GM23248 (cell line): ENCODE measurements around the gene NT5M. TPM values are rescaled to one million over a fixed set of nuclear protein-coding genes. Genes with fewer than 3 reads are reported as not detected.

ENCODE experiments used
- DNase-seq: peaks from one replicate; pipeline ENCODE4 v3.0.0-alpha.2; 2015
- H2AFZ ChIP-seq: fragments of 200-600 bp; sonication (generic); 2 replicates; pipeline ENCODE4 v1.6.1; 2016; ENCODE audit warnings: antibody characterized with exemption
- H3F3A ChIP-seq: fragments of 200-600 bp; sonication (generic); 2 replicates; pipeline ENCODE4 v1.6.1; 2016; ENCODE audit warnings: mild to moderate bottlenecking, antibody characterized with exemption, mixed run types; ENCODE audit not compliant: insufficient read depth
- H3K27ac ChIP-seq: fragments of 200-600 bp; sonication (generic); 2 replicates; pipeline ENCODE4 v1.5.1; 2016; ENCODE audit warnings: mild to moderate bottlenecking
- H3K27me3 ChIP-seq: fragments of 200-600 bp; sonication (generic); replicated peaks from 2 replicates; pipeline ENCODE4 v1.6.1; 2016; ENCODE audit warnings: mild to moderate bottlenecking; ENCODE audit not compliant: insufficient read depth
- H3K36me3 ChIP-seq: fragments of 200-600 bp; sonication (generic); 2 replicates; pipeline ENCODE4 v1.6.1; 2016; ENCODE audit warnings: low read depth, mild to moderate bottlenecking
- H3K4me1 ChIP-seq: fragments of 200-600 bp; sonication (generic); 2 replicates; pipeline ENCODE4 v1.6.1; 2016; ENCODE audit warnings: mild to moderate bottlenecking; ENCODE audit not compliant: insufficient read depth
- H3K4me2 ChIP-seq: fragments of 200-600 bp; sonication (generic); one replicate; pipeline ENCODE4 v1.6.1; 2016; ENCODE audit warnings: mild to moderate bottlenecking; ENCODE audit not compliant: unreplicated experiment
- H3K4me3 ChIP-seq: fragments of 200-600 bp; sonication (generic); 2 replicates; pipeline ENCODE4 v1.5.1; 2016; ENCODE audit warnings: mild to moderate bottlenecking
- H3K79me2 ChIP-seq: fragments of 200-600 bp; sonication (generic); 2 replicates; pipeline ENCODE4 v1.6.1; 2016; ENCODE audit warnings: mild to moderate bottlenecking; ENCODE audit not compliant: insufficient read depth
- H3K9ac ChIP-seq: fragments of 200-600 bp; sonication (generic); 2 replicates; pipeline ENCODE4 v1.6.1; 2016; ENCODE audit warnings: mild to moderate bottlenecking
- H3K9me2 ChIP-seq: fragments of 200-600 bp; sonication (generic); 2 replicates; pipeline ENCODE4 v1.6.1; 2016; ENCODE audit warnings: mixed run types, mild to moderate bottlenecking, moderate library complexity; ENCODE audit not compliant: insufficient read depth
- H3K9me3 ChIP-seq: fragments of 200-600 bp; sonication (generic); one replicate; pipeline ENCODE4 v1.6.1; 2017; ENCODE audit warnings: low read depth
- H4K20me1 ChIP-seq: fragments of 200-600 bp; sonication (generic); 2 replicates; pipeline ENCODE4 v1.6.0; 2016; ENCODE audit not compliant: insufficient read depth
- EZH2 ChIP-seq: fragments of 200-600 bp; sonication (generic); IDR thresholded peaks from 2 replicates; pipeline ENCODE4 v1.6.1; 2018; ENCODE audit warnings: antibody characterized with exemption, mild to moderate bottlenecking; ENCODE audit not compliant: insufficient read depth, poor library complexity, severe bottlenecking
- EZH2phosphoT487 ChIP-seq: fragments of 200-600 bp; sonication (generic); IDR thresholded peaks from 2 replicates; pipeline ENCODE4 v1.6.1; 2018; ENCODE audit warnings: antibody characterized with exemption, moderate library complexity, mild to moderate bottlenecking, low read depth; ENCODE audit not compliant: insufficient read depth
- WGBS, 2 experiments: methylation state at CpG; one replicate each; pipeline ENCODE4 v1.1.6; 2015 to 2017; ENCODE audit warnings: low lambda C conversion rate in 2 of 2, low coverage in 1 of 2; ENCODE audit errors: missing lambda C conversion rate in 2 of 2; 5-methylcytosine and 5-hydroxymethylcytosine counted together
- in situ Hi-C: fragments of 300-500 bp; cut with MboI; formaldehyde crosslinking; loops from 2 replicates; pipeline ENCODE4 v1.15.0; 2020
- polyA plus RNA-seq: library from polyadenylated mRNA; unstranded; fragments of >200 nt; fragmentation: Nextera tagmentation; extraction: Ambion mirVana; gene quantifications from 2 replicates; pipeline ENCODE4 v1.2.1, GENCODE V29; 2016
- total RNA-seq: library from RNA; depleted of rRNA; stranded (reverse); fragments of >200 nt; shearing (Covaris generic); gene quantifications from 2 replicates; pipeline ENCODE4 v1.2.3, GENCODE V29; 2014

NT5M gene
- total and polyA plus RNA-seq, 2 experiments from 2014 or later, result 3.3 to 5.1 TPM

DNA sequence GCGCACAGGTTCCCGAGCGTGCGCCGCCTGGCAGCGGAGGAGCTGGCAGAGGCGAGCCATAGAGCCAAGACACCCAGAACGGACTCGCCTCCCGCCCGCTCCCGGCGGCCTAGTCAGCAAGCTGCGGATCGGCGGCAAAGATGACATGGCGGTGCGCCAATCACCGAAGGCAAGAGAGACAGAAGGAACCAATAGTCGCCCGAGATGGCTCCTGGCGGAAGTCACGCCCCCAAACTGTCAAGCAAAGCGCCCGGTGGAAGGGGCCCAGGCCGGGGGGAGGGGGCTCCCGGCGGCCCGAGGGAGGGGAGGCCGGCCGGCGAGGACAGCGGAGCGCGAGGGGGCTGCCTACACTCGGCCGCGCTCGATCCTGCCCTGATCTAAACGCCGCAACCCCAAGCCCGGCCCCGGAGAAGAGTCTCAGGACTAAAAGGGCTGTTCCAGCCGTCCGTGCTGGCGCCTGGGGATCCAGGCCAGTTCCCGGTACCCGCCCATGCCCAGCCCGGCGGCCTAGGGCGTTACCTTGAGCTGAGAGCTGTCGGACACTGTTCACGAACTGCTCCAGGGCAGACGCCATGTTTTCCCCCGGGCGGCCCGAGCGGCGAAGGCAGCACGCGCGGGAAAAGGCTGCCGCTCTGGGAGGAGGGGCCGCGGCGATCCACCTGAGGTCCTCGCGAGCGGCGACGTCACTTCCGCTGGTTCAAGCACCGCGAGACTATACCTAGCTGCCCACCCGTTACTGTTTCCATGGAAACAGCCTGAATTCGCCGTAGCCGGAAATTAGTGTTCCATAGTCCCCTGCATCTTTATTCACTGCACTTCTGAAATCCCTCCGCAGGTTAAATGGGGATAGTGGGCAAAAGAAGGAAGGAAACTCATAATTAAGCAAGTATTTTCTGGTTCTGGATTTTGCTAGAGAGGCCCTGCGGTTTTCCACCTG, 22.3 kb upstream of the NT5M start, which contains the start of gene COPS3:
Gene COPS3 (minus strand): TSS at position 634 of the 937 bp plus-strand sequence. CDS start 60 bp downstream, at position 574.
- H3K9me2 ChIP-seq, result no peaks in the 10 kb centered on the region
- H4K20me1 ChIP-seq, result peaks cover 5% of the 10 kb centered on the region; the same call in 1 of the 2 replicates
- no peaks in the 10 kb centered on the region for H3K27me3 ChIP-seq
- H3K27ac ChIP-seq, result peak within 1 kb of the TSS; percentile 92
- H3K4me2 ChIP-seq, result peak within 1 kb of the TSS; percentile 99
- H3F3A ChIP-seq, result no peaks in the 10 kb centered on the region
- WGBS, 2 experiments, result 1% methylated on average over 43 to 80 of the region's 80 CpGs
- H3K9me3 ChIP-seq, result no peaks in the 10 kb centered on the region
- H3K9ac ChIP-seq, result peak within 1 kb of the TSS; percentile 94
- DNase-seq, result peak; percentile 100
- in situ Hi-C loops, result no loop called here
- no peak for TF ChIP-seq EZH2
- TF ChIP-seq EZH2phosphoT487, result no peak
- H3K79me2 ChIP-seq, result peaks cover 45% of the 10 kb centered on the region
- H2AFZ ChIP-seq, result peak within 1 kb of the TSS; percentile 99
- peak within 1 kb of the TSS; percentile 89 for H3K4me3 ChIP-seq
- no peaks in the 10 kb centered on the region for H3K36me3 ChIP-seq
- H3K4me1 ChIP-seq, result peaks cover 21% of the 10 kb centered on the region

DNA sequence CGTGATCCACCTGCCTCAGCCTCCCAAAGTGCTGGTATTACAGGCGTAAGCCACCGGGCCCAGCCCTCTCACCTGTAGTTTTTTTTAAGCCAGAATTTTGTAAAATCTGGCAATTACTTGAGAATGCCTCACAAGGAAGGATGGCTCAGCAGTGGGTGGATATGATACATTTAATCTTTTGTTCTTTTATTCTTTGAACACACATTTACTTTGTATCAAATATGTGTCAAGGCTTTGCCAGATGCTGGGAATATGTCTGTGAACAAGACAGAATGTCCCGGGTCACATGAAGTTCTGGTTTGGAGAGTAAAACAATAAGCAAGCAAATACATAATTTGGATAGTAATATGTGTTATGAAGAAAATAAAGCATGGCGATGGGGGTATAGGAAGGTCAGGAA, 17.2 kb upstream of the NT5M start:
- H3K27ac ChIP-seq, result no peak overlapping the region
- H3F3A ChIP-seq, result no peaks in the 10 kb centered on the region
- H3K9ac ChIP-seq, result no peak overlapping the region
- no peak for DNase-seq
- no peaks in the 10 kb centered on the region for H3K27me3 ChIP-seq
- H3K9me2 ChIP-seq, result no peaks in the 10 kb centered on the region
- no peaks in the 10 kb centered on the region for H3K36me3 ChIP-seq
- WGBS, 2 experiments, result 69% methylated on average over 5 of the region's 5 CpGs
- no peak overlapping the region for H3K4me2 ChIP-seq
- H3K9me3 ChIP-seq, result no peaks in the 10 kb centered on the region
- no peak overlapping the region for H3K4me3 ChIP-seq
- H3K79me2 ChIP-seq, result no peaks in the 10 kb centered on the region
- H3K4me1 ChIP-seq, result peaks cover 5% of the 10 kb centered on the region; the same call in 1 of the 2 replicates
- H2AFZ ChIP-seq, result no peak overlapping the region
- TF ChIP-seq EZH2, result no peak
- no peak for TF ChIP-seq EZH2phosphoT487
- in situ Hi-C loops, result no loop called here
- H4K20me1 ChIP-seq, result no peaks in the 10 kb centered on the region

DNA sequence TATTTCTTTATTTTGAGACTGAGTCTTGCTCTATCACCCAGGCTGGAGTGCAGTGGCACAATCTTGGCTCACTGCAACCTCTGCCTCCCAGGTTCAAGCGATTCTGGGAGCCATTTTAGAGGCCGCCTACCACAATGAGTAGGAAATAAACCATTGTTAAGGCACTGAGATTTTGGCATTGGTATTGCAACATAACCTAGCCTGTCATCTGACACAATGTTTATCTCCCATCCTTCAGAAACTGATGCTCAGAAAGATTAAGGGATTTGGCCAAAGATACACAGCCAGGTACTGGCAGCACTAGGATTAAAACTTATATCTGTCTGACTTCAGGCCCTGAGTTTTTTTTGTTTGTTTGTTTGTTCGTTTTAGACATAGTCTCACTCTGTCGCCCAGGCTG, 14.1 kb upstream of the NT5M start:
- H3K4me2 ChIP-seq, result no peak overlapping the region
- no peaks in the 10 kb centered on the region for H3K4me1 ChIP-seq
- H3K27me3 ChIP-seq, result no peaks in the 10 kb centered on the region
- no peak overlapping the region for H3K4me3 ChIP-seq
- TF ChIP-seq EZH2 (no peak), EZH2phosphoT487 (no peak)
- DNase-seq, result no peak
- H3K79me2 ChIP-seq, result no peaks in the 10 kb centered on the region
- no peaks in the 10 kb centered on the region for H3K9me3 ChIP-seq
- no peaks in the 10 kb centered on the region for H3K36me3 ChIP-seq
- no peak overlapping the region for H3K9ac ChIP-seq
- no peaks in the 10 kb centered on the region for H4K20me1 ChIP-seq
- in situ Hi-C loops, result no loop called here
- H3K27ac ChIP-seq, result no peak overlapping the region
- H3F3A ChIP-seq, result no peaks in the 10 kb centered on the region
- 65 to 66% methylated on average over 4 of the region's 4 CpGs for WGBS, 2 experiments
- no peaks in the 10 kb centered on the region for H3K9me2 ChIP-seq
- no peak overlapping the region for H2AFZ ChIP-seq

DNA sequence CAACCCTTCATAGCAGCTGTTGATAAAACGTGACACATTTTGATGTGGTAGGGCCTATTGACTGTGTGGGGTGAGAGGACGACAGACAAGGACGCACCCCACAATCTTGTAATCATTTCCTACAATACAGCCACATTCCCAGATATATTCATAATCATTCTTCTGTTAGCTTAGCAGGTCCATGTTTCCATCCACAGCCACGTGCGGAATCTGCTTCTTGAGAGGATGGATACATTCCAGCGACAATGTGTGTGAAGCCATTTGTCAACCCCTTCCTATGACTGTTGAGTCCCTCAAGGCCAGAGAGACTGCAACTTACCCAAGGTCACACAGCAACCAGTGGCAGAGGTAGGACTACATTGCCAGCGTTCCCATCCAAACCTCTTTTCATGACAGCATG, 13.5 kb upstream of the NT5M start:
- no peaks in the 10 kb centered on the region for H3K36me3 ChIP-seq
- no peak for DNase-seq
- no peak for TF ChIP-seq EZH2
- no peak for TF ChIP-seq EZH2phosphoT487
- H3K27me3 ChIP-seq, result no peaks in the 10 kb centered on the region
- no peaks in the 10 kb centered on the region for H4K20me1 ChIP-seq
- H2AFZ ChIP-seq, result no peak overlapping the region
- no peaks in the 10 kb centered on the region for H3K4me1 ChIP-seq
- no peak overlapping the region for H3K9ac ChIP-seq
- H3K9me2 ChIP-seq, result no peaks in the 10 kb centered on the region
- no peak overlapping the region for H3K4me2 ChIP-seq
- in situ Hi-C loops, result no loop called here
- H3F3A ChIP-seq, result no peaks in the 10 kb centered on the region
- no peaks in the 10 kb centered on the region for H3K79me2 ChIP-seq
- H3K4me3 ChIP-seq, result no peak overlapping the region
- 65 to 72% methylated on average over 7 of the region's 7 CpGs for WGBS, 2 experiments
- H3K9me3 ChIP-seq, result no peaks in the 10 kb centered on the region
- no peak overlapping the region for H3K27ac ChIP-seq
